SK-N-MC (cell line): ENCODE measurements around the gene PTPRN2.

Experiments
- DNase-seq: peaks from one replicate; pipeline ENCODE4 v3.0.0-alpha.2; 2011; ENCODE audit warnings: low read depth, low spot score
- H3K27ac ChIP-seq: fragments of 200-600 bp; sonication (generic); 2 replicates; pipeline ENCODE4 v1.5.1; 2016; ENCODE audit warnings: mixed run types
- H3K36me3 ChIP-seq: fragments of 200-600 bp; sonication (generic); 2 replicates; pipeline ENCODE4 v1.6.1; 2017; ENCODE audit warnings: antibody characterized with exemption, low read length, mixed read lengths; ENCODE audit not compliant: insufficient read depth
- H3K4me3 ChIP-seq: fragments of 200-600 bp; sonication (generic); 2 replicates; pipeline ENCODE4 v1.5.1; 2016
- H3K9ac ChIP-seq: fragments of 200-600 bp; sonication (generic); 2 replicates; pipeline ENCODE4 v1.8.0; 2017; ENCODE audit warnings: mixed run types, mixed read lengths; ENCODE audit not compliant: insufficient read length
- H3K9me3 ChIP-seq: fragments of 200-600 bp; sonication (generic); 2 replicates; pipeline ENCODE4 v1.6.1; 2017; ENCODE audit warnings: low read depth, mild to moderate bottlenecking, antibody characterized with exemption, low read length, moderate library complexity, mixed read lengths
- EZH2 ChIP-seq: fragments of 200-600 bp; sonication (generic); IDR thresholded peaks from one replicate; pipeline ENCODE4 v1.6.1; 2017; ENCODE audit warnings: antibody characterized with exemption
- FOXP2 ChIP-seq: optimal IDR thresholded peaks from 2 replicates; pipeline ENCODE3; 2011; ENCODE audit warnings: mild to moderate bottlenecking, moderate library complexity; ENCODE audit not compliant: insufficient read depth; ENCODE audit errors: extremely low read length, control extremely low read depth
- POLR2AphosphoS5 ChIP-seq: IDR thresholded peaks from 2 replicates; pipeline ENCODE4 v1.6.1; 2012; ENCODE audit warnings: mild to moderate bottlenecking, low read depth, low read length, borderline replicate concordance

Gene PTPRN2

DNA sequence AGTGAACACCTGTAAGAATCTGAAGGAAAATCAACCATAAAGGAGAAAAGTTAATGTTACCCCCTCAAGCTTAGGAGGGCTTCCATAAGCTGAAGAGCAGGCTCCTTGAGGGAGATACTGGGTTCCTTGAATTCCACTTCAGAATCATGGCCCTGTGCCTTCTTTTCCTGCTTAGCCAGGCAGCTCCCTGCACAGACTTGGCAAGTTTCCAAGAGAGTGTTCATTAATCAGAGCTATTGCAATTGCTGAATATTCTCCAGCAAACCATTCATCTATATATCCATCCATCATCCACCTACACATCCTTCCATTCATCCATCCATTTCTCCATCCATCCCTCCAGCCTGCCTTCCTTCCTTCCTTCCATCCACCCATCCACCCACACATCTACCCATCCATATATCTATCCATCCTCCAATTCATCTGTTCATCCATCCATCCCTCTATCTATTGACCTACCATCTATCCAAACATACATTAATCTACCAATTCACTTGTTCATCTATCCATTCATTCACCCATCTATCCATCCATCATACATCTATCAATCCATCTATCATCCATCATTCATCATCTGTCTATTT is 574.4 kb downstream of the PTPRN2 start:
- no peak overlapping the region for H3K27ac ChIP-seq
- no peak overlapping the region for H3K4me3 ChIP-seq
- H3K9me3 ChIP-seq = no peaks in the 10 kb centered on the region
- DNase-seq = no peak
- no peak overlapping the region for H3K9ac ChIP-seq
- no peaks in the 10 kb centered on the region for H3K36me3 ChIP-seq
- no peak for TF ChIP-seq EZH2
- TF ChIP-seq FOXP2 = no peak
- TF ChIP-seq POLR2AphosphoS5 = no peak

DNA sequence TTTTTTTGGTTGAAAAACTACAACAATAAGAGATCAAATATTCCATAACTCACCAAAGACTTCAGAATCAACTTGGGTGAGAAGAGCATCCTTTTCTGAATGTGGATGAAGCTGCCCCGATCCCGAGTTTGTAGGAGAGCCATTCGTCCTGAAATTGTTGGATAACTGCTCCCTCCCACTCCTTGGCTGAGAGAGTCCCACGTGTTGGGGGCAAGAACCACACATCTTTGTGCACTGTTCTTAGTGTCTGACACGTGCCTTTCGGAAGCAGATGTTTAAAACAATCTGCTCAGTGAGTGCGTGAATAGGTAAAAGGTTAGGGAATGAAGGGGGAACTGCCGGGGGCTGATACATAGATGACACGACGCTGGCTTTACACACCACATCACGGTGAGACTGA is 575.7 kb downstream of the PTPRN2 start:
- no peaks in the 10 kb centered on the region for H3K36me3 ChIP-seq
- H3K27ac ChIP-seq = no peak overlapping the region
- H3K9me3 ChIP-seq = no peaks in the 10 kb centered on the region
- H3K4me3 ChIP-seq = no peak overlapping the region
- TF ChIP-seq POLR2AphosphoS5 = no peak
- no peak for TF ChIP-seq FOXP2
- TF ChIP-seq EZH2 = no peak
- DNase-seq = no peak
- no peak overlapping the region for H3K9ac ChIP-seq

DNA sequence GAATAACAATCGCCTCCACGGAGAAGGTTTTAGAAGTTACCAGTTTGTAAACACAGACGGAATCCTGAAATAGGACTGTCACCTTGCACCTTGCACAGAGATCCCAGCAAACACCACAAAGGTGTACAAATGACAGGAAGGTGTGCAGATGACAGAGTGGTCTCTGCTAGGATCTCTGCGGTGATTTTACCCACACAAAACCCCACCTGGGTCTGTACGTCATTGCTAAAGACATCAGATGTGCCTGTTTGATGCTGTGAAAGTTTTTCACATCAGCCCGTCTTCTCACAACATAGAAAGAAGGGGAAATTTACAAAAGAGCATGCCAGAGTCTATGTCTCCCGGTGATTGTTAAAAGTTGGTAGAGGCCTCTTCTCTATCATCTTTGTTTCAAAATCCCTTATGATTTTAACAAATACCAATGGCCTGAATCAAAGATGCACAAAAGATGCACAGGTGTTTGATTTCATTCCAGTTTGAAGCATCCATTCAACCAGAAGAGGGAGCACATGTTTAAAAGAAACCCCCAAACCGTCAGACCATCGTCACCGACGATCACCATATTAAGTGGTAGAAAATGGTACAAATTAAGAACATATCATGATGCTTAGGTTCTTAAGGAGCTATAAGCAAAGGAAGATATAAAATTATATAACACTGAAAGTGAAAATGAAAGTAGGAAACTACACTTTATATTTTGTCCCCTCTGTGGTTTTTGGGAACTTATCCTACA is 576.5 kb downstream of the PTPRN2 start:
- H3K27ac ChIP-seq = no peak overlapping the region
- TF ChIP-seq POLR2AphosphoS5 (no peak), FOXP2 (no peak), EZH2 (no peak)
- H3K9ac ChIP-seq = no peak overlapping the region
- no peaks in the 10 kb centered on the region for H3K36me3 ChIP-seq
- DNase-seq = no peak
- H3K4me3 ChIP-seq = no peak overlapping the region
- H3K9me3 ChIP-seq = no peaks in the 10 kb centered on the region

DNA sequence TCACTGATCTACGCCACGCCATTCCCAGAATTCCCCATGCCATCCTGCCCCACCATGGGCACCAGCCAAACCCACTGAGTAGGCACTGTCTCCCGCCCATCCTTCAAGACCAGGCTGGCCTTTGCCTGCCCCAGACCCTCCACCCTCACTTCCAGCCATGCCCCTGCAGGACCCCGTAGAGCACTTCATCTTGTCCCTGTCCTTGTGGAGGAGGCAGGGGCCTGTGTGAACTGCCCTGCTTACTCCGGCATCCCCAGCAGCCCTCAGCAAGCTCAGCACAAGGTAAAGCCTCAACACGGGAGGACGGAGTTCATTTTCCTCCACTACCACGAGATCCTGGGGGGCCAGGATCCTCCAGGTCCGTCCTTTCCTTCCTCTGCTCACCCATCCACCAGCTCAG is 577.7 kb downstream of the PTPRN2 start:
- TF ChIP-seq EZH2 (no peak), POLR2AphosphoS5 (no peak), FOXP2 (no peak)
- Histone ChIP-seq H3K27ac (no peak overlapping the region), H3K36me3 (no peaks in the 10 kb centered on the region), H3K4me3 (no peak overlapping the region), H3K9ac (no peak overlapping the region), H3K9me3 (no peaks in the 10 kb centered on the region)
- no peak for DNase-seq

DNA sequence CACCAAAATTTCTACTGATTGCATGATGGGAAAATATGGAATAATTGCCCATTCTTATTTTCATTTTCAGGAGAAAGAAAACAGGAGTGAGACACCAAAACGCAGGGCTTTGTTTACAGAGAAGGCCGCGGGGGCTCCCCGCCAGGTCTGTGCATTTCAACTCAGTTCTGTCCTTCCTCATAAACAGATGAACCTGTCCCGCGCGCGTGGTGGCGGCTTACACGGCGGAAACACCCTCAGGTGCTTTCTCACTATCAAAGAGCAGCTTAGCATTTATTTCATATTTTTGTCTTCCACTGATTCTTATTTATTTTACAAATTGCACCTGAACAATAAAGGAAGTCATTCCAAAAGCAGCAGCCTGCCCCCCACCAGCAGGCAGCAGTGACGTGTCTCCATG is 579.4 kb downstream of the PTPRN2 start:
- no peak for DNase-seq
- Histone ChIP-seq H3K27ac (no peak overlapping the region), H3K9me3 (no peaks in the 10 kb centered on the region), H3K9ac (no peak overlapping the region), H3K4me3 (no peak overlapping the region), H3K36me3 (no peaks in the 10 kb centered on the region)
- TF ChIP-seq FOXP2 = no peak
- no peak for TF ChIP-seq POLR2AphosphoS5
- no peak for TF ChIP-seq EZH2

DNA sequence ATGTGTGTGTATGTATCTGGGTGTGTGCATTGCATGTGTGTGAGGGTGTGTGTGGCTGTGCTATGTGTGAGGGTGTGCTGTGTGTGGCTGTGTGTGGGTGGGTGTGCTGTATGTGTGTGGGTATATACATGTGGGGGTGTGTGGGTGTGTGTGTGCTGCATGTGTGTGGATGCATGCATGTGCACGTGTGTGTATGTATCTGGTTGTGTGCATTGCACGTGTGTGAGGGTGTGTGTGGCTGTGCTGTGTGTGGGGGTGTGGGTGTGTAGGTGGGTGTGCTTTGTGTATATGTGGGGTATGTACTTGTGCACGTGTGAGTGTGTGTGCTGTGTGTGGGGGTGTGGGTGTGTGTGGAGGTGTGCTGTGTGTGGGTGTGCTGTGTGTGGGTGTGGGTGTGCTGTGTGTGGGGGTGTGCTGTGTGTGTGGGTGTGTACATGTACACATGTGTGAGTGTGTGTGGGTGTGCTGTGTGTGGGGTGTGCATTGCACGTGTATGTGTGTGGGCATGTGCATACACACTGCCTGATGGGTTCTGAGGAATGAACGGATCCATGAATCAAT is 579.8 kb downstream of the PTPRN2 start:
- TF ChIP-seq EZH2 = no peak
- TF ChIP-seq FOXP2 = no peak
- TF ChIP-seq POLR2AphosphoS5 = no peak
- Histone ChIP-seq H3K9ac (no peak overlapping the region), H3K4me3 (no peak overlapping the region), H3K9me3 (no peaks in the 10 kb centered on the region), H3K36me3 (no peaks in the 10 kb centered on the region), H3K27ac (no peak overlapping the region)
- no peak for DNase-seq

DNA sequence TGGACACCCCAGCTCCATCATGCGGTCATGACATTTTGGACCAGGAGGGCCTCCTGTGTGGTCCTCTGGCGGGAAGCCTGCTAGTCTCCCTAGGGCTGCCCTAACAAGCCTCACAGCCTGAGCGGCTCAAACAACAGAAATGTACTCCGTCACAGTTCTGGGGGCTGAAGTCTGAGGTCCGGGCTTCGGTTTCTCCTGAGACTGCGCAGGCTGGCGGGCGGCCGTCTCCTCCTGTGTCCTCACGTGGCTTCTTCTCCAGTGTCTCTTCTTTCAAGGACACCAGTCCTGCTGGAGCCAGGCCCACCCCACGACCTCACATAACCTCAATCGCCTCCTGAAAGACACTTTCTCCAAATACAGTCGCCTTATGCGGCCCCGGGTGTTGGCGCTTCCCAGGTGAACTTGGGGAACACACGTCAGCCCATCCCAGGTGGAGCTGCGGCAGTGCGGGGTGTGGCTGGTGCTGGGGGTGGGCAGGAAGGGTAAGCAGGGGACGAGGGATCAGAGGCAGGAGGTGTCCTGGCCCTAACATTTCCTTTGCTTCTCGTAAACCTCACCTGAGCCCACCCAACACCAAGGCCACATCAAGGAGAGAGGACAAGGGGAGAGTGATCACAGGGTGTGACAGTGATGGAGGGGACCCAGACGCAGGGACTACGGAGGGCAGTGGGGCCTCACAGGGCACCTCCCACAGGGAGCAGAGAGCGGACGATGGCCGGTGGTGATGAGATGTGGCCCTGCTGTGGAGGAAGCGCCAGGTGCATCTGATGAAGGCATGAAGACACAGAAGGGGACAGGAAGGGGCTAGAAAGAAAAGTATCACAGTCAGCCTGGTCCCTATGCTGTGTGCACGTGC is 580.6 kb downstream of the PTPRN2 start:
- no peak for DNase-seq
- Histone ChIP-seq H3K27ac (no peak overlapping the region), H3K9ac (no peak overlapping the region), H3K9me3 (no peaks in the 10 kb centered on the region), H3K4me3 (no peak overlapping the region), H3K36me3 (no peaks in the 10 kb centered on the region)
- no peak for TF ChIP-seq POLR2AphosphoS5
- TF ChIP-seq FOXP2 = no peak
- TF ChIP-seq EZH2 = no peak

DNA sequence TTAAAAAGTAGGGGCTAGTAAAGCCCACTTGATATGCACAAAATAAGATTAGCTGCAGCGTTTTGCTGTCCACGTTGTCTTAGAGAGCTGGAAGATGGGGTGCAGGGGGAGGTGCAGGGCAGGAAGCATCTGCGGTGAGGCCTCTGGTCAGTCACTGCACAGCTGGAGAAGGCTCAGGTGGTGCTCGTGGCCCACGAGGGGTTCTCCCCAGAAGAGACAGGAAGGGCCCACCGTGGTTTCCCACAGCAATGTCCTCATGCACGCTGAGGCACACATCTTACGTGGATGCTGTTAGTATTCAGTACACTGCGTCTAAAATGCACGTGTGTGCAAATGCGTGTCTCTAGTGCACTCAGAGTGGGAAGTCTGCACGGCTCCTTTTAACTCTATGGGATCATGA is 582.1 kb downstream of the PTPRN2 start:
- DNase-seq = no peak
- no peaks in the 10 kb centered on the region for H3K9me3 ChIP-seq
- H3K9ac ChIP-seq = no peak overlapping the region
- TF ChIP-seq POLR2AphosphoS5 (no peak), FOXP2 (no peak), EZH2 (no peak)
- H3K4me3 ChIP-seq = no peak overlapping the region
- no peak overlapping the region for H3K27ac ChIP-seq
- H3K36me3 ChIP-seq = no peaks in the 10 kb centered on the region
